ENCODE data around the gene NACC1.

The NACC1 gene

GRCh38 chr19:13152356-13152973 lies 34.4 kb downstream of the NACC1 start:
- ChIA-PET CTCF (interaction anchor here (0.9 kb wide), 2 partner anchors 9 to 187 kb away, joined by 3 to 4 read pairs; no protein-coding TSS in a partner anchor), POLR2A (interaction anchor here (0.6 to 2.2 kb wide), 37 partner anchors 10 to 612 kb away, joined by 3 to 66 read pairs (median 4); partner anchors contain the start of genes MRI1, NACC1, RNASEH2A and RTBDN)
- no peak for DNase-seq (ENCODE audit: extremely low spot score)
- TF ChIP-seq TARDBP (IDR thresholded peaks at IDR 0.05): no peak
- no peak for TF ChIP-seq ARNT (IDR thresholded peaks at IDR 0.05)
- TF ChIP-seq SUZ12 (IDR thresholded peaks at IDR 0.05): no peak
- no peak for TF ChIP-seq BHLHE40 (IDR thresholded peaks at IDR 0.05; ENCODE audit: borderline replicate concordance)
- TF ChIP-seq, protein P1, sequence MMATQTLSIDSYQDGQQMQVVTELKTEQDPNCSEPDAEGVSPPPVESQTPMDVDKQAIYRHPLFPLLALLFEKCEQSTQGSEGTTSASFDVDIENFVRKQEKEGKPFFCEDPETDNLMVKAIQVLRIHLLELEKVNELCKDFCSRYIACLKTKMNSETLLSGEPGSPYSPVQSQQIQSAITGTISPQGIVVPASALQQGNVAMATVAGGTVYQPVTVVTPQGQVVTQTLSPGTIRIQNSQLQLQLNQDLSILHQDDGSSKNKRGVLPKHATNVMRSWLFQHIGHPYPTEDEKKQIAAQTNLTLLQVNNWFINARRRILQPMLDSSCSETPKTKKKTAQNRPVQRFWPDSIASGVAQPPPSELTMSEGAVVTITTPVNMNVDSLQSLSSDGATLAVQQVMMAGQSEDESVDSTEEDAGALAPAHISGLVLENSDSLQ (IDR thresholded peaks at IDR 0.05): no peak
- no peak; the same call in 1 of the 2 replicates for TF ChIP-seq L3MBTL2 (conservative IDR thresholded peaks at IDR 0.05)
- TF ChIP-seq ZNF384 (IDR thresholded peaks at IDR 0.05): no peak
- TF ChIP-seq HDGF (IDR thresholded peaks at IDR 0.05; ENCODE audit: borderline replicate concordance): no peak
- no peak for TF ChIP-seq SP1 (IDR thresholded peaks at IDR 0.05)
- TF ChIP-seq FOXK2 (IDR thresholded peaks at IDR 0.05): no peak
- no peak for TF ChIP-seq ELF4 (IDR thresholded peaks at IDR 0.05)
- TF ChIP-seq FOXM1 (IDR thresholded peaks at IDR 0.05; ENCODE audit: borderline replicate concordance): no peak
- no peak for TF ChIP-seq LEF1 (IDR thresholded peaks at IDR 0.05; ENCODE audit: borderline replicate concordance)
- no peak for TF ChIP-seq NFRKB (IDR thresholded peaks at IDR 0.05)
- no peak for TF ChIP-seq CTBP1 (IDR thresholded peaks at IDR 0.05; ENCODE audit: borderline replicate concordance)
- no peak for TF ChIP-seq FOXA1 (IDR thresholded peaks at IDR 0.05)

- TF ChIP-seq LEF1 (IDR thresholded peaks at IDR 0.05; ENCODE audit: borderline replicate concordance) (no peak; the same call in 1 of the 2 replicates), BHLHE40 (IDR thresholded peaks at IDR 0.05; ENCODE audit: borderline replicate concordance) (no peak), HDGF (IDR thresholded peaks at IDR 0.05; ENCODE audit: borderline replicate concordance) (peak; percentile 27; the same call in 1 of the 2 replicates), ARNT (IDR thresholded peaks at IDR 0.05) (no peak), CTBP1 (IDR thresholded peaks at IDR 0.05; ENCODE audit: borderline replicate concordance) (peak; percentile 62; the same call in 1 of the 2 replicates), ZNF384 (IDR thresholded peaks at IDR 0.05) (no peak), ELF4 (IDR thresholded peaks at IDR 0.05) (peak; percentile 96), TARDBP (IDR thresholded peaks at IDR 0.05) (no peak)
- TF ChIP-seq, protein P1 (IDR thresholded peaks at IDR 0.05): peak; percentile 65
- POLR2A ChIA-PET: interaction anchor here (0.6 to 2.2 kb wide), 33 partner anchors 10 to 611 kb away, joined by 3 to 66 read pairs (median 4); partner anchors contain the start of genes MRI1, NACC1, RNASEH2A and RTBDN
- DNase-seq (ENCODE audit: extremely low spot score): peak; percentile 87
- CTCF ChIA-PET: interaction anchor here (0.9 kb wide), 2 partner anchors 8 to 187 kb away, joined by 3 to 4 read pairs; no protein-coding TSS in a partner anchor
Measured at GRCh38 chr19:13152974-13153568, 35.0 kb downstream of the NACC1 start.

DNA sequence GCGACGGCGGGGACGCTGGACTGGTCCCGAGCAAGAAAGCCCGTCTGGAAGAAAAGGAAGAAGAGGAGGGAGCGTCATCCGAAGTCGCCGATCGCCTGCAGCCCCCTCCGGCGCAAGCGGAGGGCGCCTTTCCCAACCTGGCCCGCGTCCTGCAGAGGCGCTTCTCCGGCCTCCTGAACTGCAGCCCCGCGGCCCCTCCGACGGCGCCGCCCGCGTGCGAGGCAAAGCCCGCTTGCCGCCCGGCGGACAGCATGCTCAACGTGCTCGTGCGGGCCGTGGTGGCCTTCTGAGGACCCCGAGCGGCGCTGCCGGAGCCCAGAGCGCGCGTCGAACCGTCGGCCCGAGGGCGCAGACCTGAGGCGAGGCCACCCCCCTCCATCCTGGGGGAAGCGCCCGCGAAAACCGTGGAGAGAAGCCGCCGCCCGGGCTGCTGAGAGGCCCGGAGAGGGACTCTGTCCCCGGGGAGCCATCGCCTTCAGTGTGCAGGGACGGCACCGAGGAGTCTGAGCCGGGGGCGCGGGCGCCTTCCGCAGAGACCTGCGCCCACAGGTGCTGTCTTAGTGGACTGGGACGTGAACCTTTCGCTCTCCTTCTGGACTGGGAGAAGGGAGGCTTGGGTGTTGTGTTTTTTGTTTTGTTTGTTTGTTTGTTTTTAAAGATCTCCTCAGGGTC lies 35.6 kb downstream of the NACC1 start:
- no peak for TF ChIP-seq FOXA1 (IDR thresholded peaks at IDR 0.05)
- no peak for TF ChIP-seq NFRKB (IDR thresholded peaks at IDR 0.05)
- TF ChIP-seq TARDBP (IDR thresholded peaks at IDR 0.05): no peak
- TF ChIP-seq SUZ12 (IDR thresholded peaks at IDR 0.05): no peak
- TF ChIP-seq BHLHE40 (IDR thresholded peaks at IDR 0.05; ENCODE audit: borderline replicate concordance): no peak
- no peak for TF ChIP-seq L3MBTL2 (conservative IDR thresholded peaks at IDR 0.05)
- no peak for TF ChIP-seq FOXK2 (IDR thresholded peaks at IDR 0.05)
- TF ChIP-seq LEF1 (IDR thresholded peaks at IDR 0.05; ENCODE audit: borderline replicate concordance): 0 out of 2 replicates have a peak, but pooled peaks have one; percentile 30
- no peak for TF ChIP-seq ARNT (IDR thresholded peaks at IDR 0.05)
- DNase-seq (ENCODE audit: extremely low spot score): no peak
- ChIA-PET POLR2A (interaction anchor here (1.0 to 2.2 kb wide), 16 partner anchors 9 to 348 kb away, joined by 3 to 66 read pairs (median 9); partner anchors contain the start of genes NACC1 and RNASEH2A), CTCF (interaction anchor here (0.5 kb wide), 1 partner anchor 140 kb away, joined by 3 read pairs; no protein-coding TSS in a partner anchor)

DNA sequence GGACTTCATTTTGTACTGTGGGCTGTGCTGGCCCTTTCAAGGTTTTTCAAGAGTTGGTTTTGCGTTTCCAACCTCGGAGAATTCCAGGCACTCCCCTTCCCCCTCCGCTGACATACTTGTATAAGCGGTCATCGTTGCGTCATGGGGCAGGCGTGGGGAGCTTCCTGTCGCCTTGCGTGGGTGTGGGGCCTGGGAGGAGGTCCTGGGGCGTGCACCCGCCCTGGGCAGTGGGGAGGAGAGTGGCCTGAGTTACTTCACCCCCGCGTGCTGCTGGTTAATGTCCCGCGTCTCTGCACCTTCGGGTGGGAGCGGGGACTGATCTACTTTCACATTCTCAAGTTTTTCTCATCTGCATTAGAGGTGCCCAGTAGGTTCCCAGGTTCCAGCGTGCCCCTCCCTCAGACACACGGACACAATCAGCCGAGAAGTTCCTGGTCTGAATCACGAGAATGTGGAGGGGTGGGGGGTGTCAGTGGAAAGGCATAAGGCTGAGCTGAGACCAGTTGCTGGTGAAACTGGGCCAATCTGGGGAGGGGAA lies 36.2 kb downstream of the NACC1 start:
- no peak for DNase-seq (ENCODE audit: extremely low spot score)
- TF ChIP-seq L3MBTL2 (conservative IDR thresholded peaks at IDR 0.05): no peak
- TF ChIP-seq HDGF (IDR thresholded peaks at IDR 0.05; ENCODE audit: borderline replicate concordance): no peak
- no peak for TF ChIP-seq LEF1 (IDR thresholded peaks at IDR 0.05; ENCODE audit: borderline replicate concordance)
- no peak for TF ChIP-seq NFRKB (IDR thresholded peaks at IDR 0.05)
- no peak for TF ChIP-seq SP1 (IDR thresholded peaks at IDR 0.05)
- no peak for TF ChIP-seq CTBP1 (IDR thresholded peaks at IDR 0.05; ENCODE audit: borderline replicate concordance)
- no peak for TF ChIP-seq ELF4 (IDR thresholded peaks at IDR 0.05)
- TF ChIP-seq FOXK2 (IDR thresholded peaks at IDR 0.05): no peak
- no peak for TF ChIP-seq TARDBP (IDR thresholded peaks at IDR 0.05)
- TF ChIP-seq SUZ12 (IDR thresholded peaks at IDR 0.05): no peak
- POLR2A ChIA-PET: interaction anchor here (1.0 to 2.0 kb wide), 5 partner anchors 9 to 41 kb away, joined by 4 to 14 read pairs (median 5); no protein-coding TSS in a partner anchor
- CTCF ChIA-PET: interaction anchor here (0.5 to 1.0 kb wide), 2 partner anchors 87 to 141 kb away, joined by 3 read pairs; no protein-coding TSS in a partner anchor

DNA sequence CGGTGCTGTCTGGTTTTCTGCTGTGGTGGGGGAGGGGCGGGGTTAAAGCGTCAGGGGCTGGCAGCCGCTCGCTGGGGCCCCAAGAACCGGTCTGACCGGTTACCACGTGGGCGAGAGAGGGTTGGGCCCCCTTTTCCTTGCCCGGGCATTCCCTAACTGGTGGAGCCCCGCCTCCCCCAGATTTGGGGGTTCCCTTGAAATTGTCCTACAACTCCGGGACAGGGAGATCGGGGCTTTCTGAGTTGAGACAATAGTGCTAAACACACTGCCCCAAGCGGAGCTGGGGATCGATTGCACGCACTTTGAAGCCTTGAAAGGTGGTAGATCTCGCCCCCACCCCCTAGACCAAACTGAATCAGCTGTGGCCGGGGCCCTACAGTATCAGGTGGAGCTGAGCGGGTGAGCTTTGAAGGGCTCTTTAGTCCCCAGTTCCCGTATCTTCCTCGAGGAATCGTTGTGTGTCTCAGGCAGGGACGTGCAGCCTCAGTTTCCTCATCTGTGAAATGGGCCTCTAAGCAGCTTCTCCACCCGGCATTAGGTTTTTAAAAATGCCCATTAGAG lies 36.9 kb downstream of the NACC1 start:
- DNase-seq (ENCODE audit: extremely low spot score): no peak
- CTCF ChIA-PET: interaction anchor here (1.0 kb wide), 1 partner anchor 86 kb away, joined by 3 read pairs; no protein-coding TSS in a partner anchor
- POLR2A ChIA-PET: interaction anchor here (0.6 to 2.0 kb wide), 6 partner anchors 8 to 40 kb away, joined by 3 to 14 read pairs (median 4); partner anchors contain the start of gene NACC1
- TF ChIP-seq FOXM1 (IDR thresholded peaks at IDR 0.05; ENCODE audit: borderline replicate concordance) (no peak), SUZ12 (IDR thresholded peaks at IDR 0.05) (no peak), HDGF (IDR thresholded peaks at IDR 0.05; ENCODE audit: borderline replicate concordance) (no peak), LEF1 (IDR thresholded peaks at IDR 0.05; ENCODE audit: borderline replicate concordance) (no peak), L3MBTL2 (conservative IDR thresholded peaks at IDR 0.05) (no peak), FOXA1 (IDR thresholded peaks at IDR 0.05) (no peak)
- TF ChIP-seq, protein P1 (IDR thresholded peaks at IDR 0.05): no peak

All from HEK293T (cell line).